Trophoblast cell (in vitro differentiated cells and primary cell): ENCODE measurements around the gene HAO2. TPM values are rescaled to one million over a fixed set of nuclear protein-coding genes. Genes with fewer than 3 reads are reported as not detected.

Experiments used
- DNase-seq, 2 donors: peaks; one replicate each; pipeline ENCODE4 v3.0.0-alpha.2; 2016
- H2AFZ ChIP-seq: 2 replicates; pipeline ENCODE4 v1.6.1; 2013; ENCODE audit warnings: low read length, moderate library complexity, mild to moderate bottlenecking; ENCODE audit not compliant: insufficient read depth, poor library complexity
- H2AK5ac ChIP-seq: 2 replicates; pipeline ENCODE4 v1.6.1; 2013; ENCODE audit warnings: mild to moderate bottlenecking, low read length
- H2BK120ac ChIP-seq: 2 replicates; pipeline ENCODE4 v1.6.1; 2013; ENCODE audit warnings: low read length, mild to moderate bottlenecking, moderate library complexity; ENCODE audit not compliant: insufficient read depth, poor library complexity
- H2BK12ac ChIP-seq: 2 replicates; pipeline ENCODE4 v1.6.1; 2013; ENCODE audit warnings: mild to moderate bottlenecking, low read length, moderate library complexity
- H2BK5ac ChIP-seq: 2 replicates; pipeline ENCODE4 v1.6.1; 2013; ENCODE audit warnings: low read length, low read depth, moderate library complexity, mild to moderate bottlenecking; ENCODE audit not compliant: poor library complexity
- H3K14ac ChIP-seq: 2 replicates; pipeline ENCODE4 v1.6.1; 2013; ENCODE audit warnings: mild to moderate bottlenecking, low read length
- H3K18ac ChIP-seq: 2 replicates; pipeline ENCODE4 v1.6.1; 2013; ENCODE audit warnings: mild to moderate bottlenecking, low read length
- H3K23ac ChIP-seq: 2 replicates; pipeline ENCODE4 v1.6.1; 2013; ENCODE audit warnings: low read length
- H3K27ac ChIP-seq: 2 replicates; pipeline ENCODE4 v1.5.1; 2013; ENCODE audit warnings: low read depth, mild to moderate bottlenecking, inconsistent platforms, low read length, moderate library complexity
- H3K27me3 ChIP-seq: 2 replicates; pipeline ENCODE4 v1.6.1; 2013; ENCODE audit warnings: inconsistent platforms, mild to moderate bottlenecking, low read length, moderate library complexity; ENCODE audit not compliant: insufficient read depth
- H3K36me3 ChIP-seq, 2 experiments: 1 replicate in 1 of 2; 2 replicates in 1 of 2; pipeline ENCODE4 v1.6.1; 2013; ENCODE audit warnings: low read length in 2 of 2, mild to moderate bottlenecking in 2 of 2, moderate library complexity in 1 of 2; ENCODE audit not compliant: insufficient read depth in 2 of 2, control insufficient read depth in 1 of 2
- H3K4ac ChIP-seq: 2 replicates; pipeline ENCODE4 v1.6.1; 2013; ENCODE audit warnings: low read depth, mild to moderate bottlenecking, low read length, moderate library complexity
- H3K4me1 ChIP-seq, 2 experiments: 1 replicate in 1 of 2; 2 replicates in 1 of 2; pipeline ENCODE4 v1.6.1; 2013; ENCODE audit warnings: low read length in 2 of 2, mild to moderate bottlenecking in 2 of 2, moderate library complexity in 1 of 2; ENCODE audit not compliant: insufficient read depth in 2 of 2, control insufficient read depth in 1 of 2
- H3K4me2 ChIP-seq: 2 replicates; pipeline ENCODE4 v1.6.1; 2013; ENCODE audit warnings: inconsistent platforms, mild to moderate bottlenecking, low read length, moderate library complexity
- H3K4me3 ChIP-seq: 2 replicates; pipeline ENCODE4 v1.5.1; 2013; ENCODE audit warnings: mild to moderate bottlenecking, low read depth, low read length, inconsistent platforms
- H3K79me1 ChIP-seq: one replicate; pipeline ENCODE4 v1.6.1; 2013; ENCODE audit warnings: low read length
- H3K79me2 ChIP-seq: 2 replicates; pipeline ENCODE4 v1.6.1; 2013; ENCODE audit warnings: low read length, mild to moderate bottlenecking; ENCODE audit not compliant: control insufficient read depth, insufficient read depth, poor library complexity
- H3K9ac ChIP-seq: 2 replicates; pipeline ENCODE4 v1.6.1; 2013; ENCODE audit warnings: mild to moderate bottlenecking, low read length
- H3K9me3 ChIP-seq: 2 replicates; pipeline ENCODE4 v1.6.1; 2013; ENCODE audit warnings: low read depth, mild to moderate bottlenecking, control low read depth, inconsistent platforms, low read length; ENCODE audit not compliant: insufficient read depth
- H4K12ac ChIP-seq: 2 replicates; pipeline ENCODE4 v1.6.1; 2013; ENCODE audit warnings: low read depth, mild to moderate bottlenecking, low read length, moderate library complexity
- H4K8ac ChIP-seq: 2 replicates; pipeline ENCODE4 v1.6.1; 2013; ENCODE audit warnings: low read depth, mild to moderate bottlenecking, low read length, moderate library complexity
- H4K91ac ChIP-seq: one replicate; pipeline ENCODE4 v1.6.1; 2013; ENCODE audit warnings: low read depth, mild to moderate bottlenecking, low read length, moderate library complexity
- WGBS: extraction: QIAGEN DNeasy Blood & Tissue Kit; methylation state at CpG from one replicate; pipeline ENCODE4 v1.1.7; 2013; ENCODE audit warnings: missing lambda C conversion rate; ENCODE audit not compliant: insufficient read length, insufficient coverage; ENCODE audit errors: extremely low coverage; 5-methylcytosine and 5-hydroxymethylcytosine counted together
- polyA plus RNA-seq: library from polyadenylated mRNA; stranded (reverse); fragments of 200-250 nt; gene quantifications from 2 replicates; pipeline ENCODE4 v1.2.3, GENCODE V29; 2013

The HAO2 gene
- not detected in 2 replicates for polyA plus RNA-seq

- Histone ChIP-seq H4K91ac (no peak within 1 kb of the TSS), H3K27ac (no peak within 1 kb of the TSS), H3K4me3 (no peak within 1 kb of the TSS), H3K4me2 (no peak within 1 kb of the TSS), H2AK5ac (no peak within 1 kb of the TSS), H3K9ac (no peak within 1 kb of the TSS), H3K9me3 (no peaks in the 10 kb centered on the region), H4K12ac (no peak within 1 kb of the TSS), H2BK12ac (no peak within 1 kb of the TSS), H2AFZ (no peak within 1 kb of the TSS), H3K79me2 (no peaks in the 10 kb centered on the region), H3K4me1 (no peaks in the 10 kb centered on the region), H3K14ac (no peak within 1 kb of the TSS), H2BK5ac (no peak within 1 kb of the TSS), H3K79me1 (no peaks in the 10 kb centered on the region), H3K18ac (no peak within 1 kb of the TSS), H3K36me3 (no peaks in the 10 kb centered on the region), H3K4ac (no peak within 1 kb of the TSS), H3K23ac (no peak within 1 kb of the TSS), H3K27me3 (no peaks in the 10 kb centered on the region), H4K8ac (no peak within 1 kb of the TSS), H2BK120ac (no peak within 1 kb of the TSS)
- DNase-seq, result no peak
- no CpG with 5 or more reads among the region's 2 CpGs for WGBS
Observed at GRCh38 chr1:119368554-119368953, at the start of gene HAO2. TSS of gene HAO2 (plus strand) at chr1:119368785. CDS start at chr1:119381086, 12,301 bp downstream.

GRCh38 chr1:119320100-119320499 is 48.5 kb upstream of the HAO2 start:
- no peak overlapping the region for H3K9ac ChIP-seq
- H4K91ac ChIP-seq, result no peak overlapping the region
- H3K9me3 ChIP-seq, result no peaks in the 10 kb centered on the region
- H2BK5ac ChIP-seq, result no peak overlapping the region
- no peak overlapping the region for H3K4ac ChIP-seq
- no peak overlapping the region for H4K8ac ChIP-seq
- no peak overlapping the region for H2AFZ ChIP-seq
- no peak overlapping the region for H3K4me2 ChIP-seq
- no peak overlapping the region for H3K27ac ChIP-seq
- no peak overlapping the region for H3K18ac ChIP-seq
- no peak overlapping the region for H4K12ac ChIP-seq
- no peak overlapping the region for H2BK120ac ChIP-seq
- H3K36me3 ChIP-seq, result no peaks in the 10 kb centered on the region
- H3K27me3 ChIP-seq, result no peaks in the 10 kb centered on the region
- DNase-seq, result no peak
- H3K79me1 ChIP-seq, result no peaks in the 10 kb centered on the region
- H3K4me3 ChIP-seq, result no peak overlapping the region
- H3K14ac ChIP-seq, result no peak overlapping the region
- no peak overlapping the region for H3K23ac ChIP-seq
- no peak overlapping the region for H2BK12ac ChIP-seq
- no peak overlapping the region for H2AK5ac ChIP-seq
- H3K4me1 ChIP-seq, result no peaks in the 10 kb centered on the region
- H3K79me2 ChIP-seq, result no peaks in the 10 kb centered on the region

GRCh38 chr1:119321666-119322419 is 46.7 kb upstream of the HAO2 start:
- no peak overlapping the region for H3K4ac ChIP-seq
- H3K36me3 ChIP-seq, result no peaks in the 10 kb centered on the region
- no peak overlapping the region for H3K4me2 ChIP-seq
- no peak overlapping the region for H4K91ac ChIP-seq
- H2AFZ ChIP-seq, result no peak overlapping the region
- no peak overlapping the region for H3K18ac ChIP-seq
- H3K23ac ChIP-seq, result no peak overlapping the region
- no peak overlapping the region for H3K9ac ChIP-seq
- H4K12ac ChIP-seq, result no peak overlapping the region
- no peak overlapping the region for H2BK12ac ChIP-seq
- H2BK5ac ChIP-seq, result no peak overlapping the region
- H3K79me2 ChIP-seq, result no peaks in the 10 kb centered on the region
- WGBS, result no CpG with 5 or more reads among the region's 5 CpGs
- no peaks in the 10 kb centered on the region for H3K27me3 ChIP-seq
- no peak overlapping the region for H3K14ac ChIP-seq
- no peaks in the 10 kb centered on the region for H3K79me1 ChIP-seq
- DNase-seq, result no peak
- no peak overlapping the region for H2BK120ac ChIP-seq
- no peak overlapping the region for H4K8ac ChIP-seq
- no peak overlapping the region for H3K27ac ChIP-seq
- H3K4me1 ChIP-seq, result no peaks in the 10 kb centered on the region
- no peaks in the 10 kb centered on the region for H3K9me3 ChIP-seq
- no peak overlapping the region for H3K4me3 ChIP-seq
- no peak overlapping the region for H2AK5ac ChIP-seq

- H3K23ac ChIP-seq, result no peak overlapping the region
- H3K4ac ChIP-seq, result no peak overlapping the region
- H2BK5ac ChIP-seq, result no peak overlapping the region
- H4K12ac ChIP-seq, result no peak overlapping the region
- no peaks in the 10 kb centered on the region for H3K9me3 ChIP-seq
- no peak overlapping the region for H3K4me2 ChIP-seq
- no peak overlapping the region for H2AFZ ChIP-seq
- DNase-seq, result no peak
- H2BK12ac ChIP-seq, result no peak overlapping the region
- H2AK5ac ChIP-seq, result no peak overlapping the region
- no peak overlapping the region for H2BK120ac ChIP-seq
- no peaks in the 10 kb centered on the region for H3K36me3 ChIP-seq
- H4K91ac ChIP-seq, result no peak overlapping the region
- no peak overlapping the region for H4K8ac ChIP-seq
- H3K27me3 ChIP-seq, result no peaks in the 10 kb centered on the region
- H3K79me1 ChIP-seq, result no peaks in the 10 kb centered on the region
- H3K4me1 ChIP-seq, result peaks cover 3% of the 10 kb centered on the region in 2 experiments
- no peak overlapping the region for H3K14ac ChIP-seq
- H3K79me2 ChIP-seq, result no peaks in the 10 kb centered on the region
- H3K9ac ChIP-seq, result no peak overlapping the region
- WGBS, result no CpG with 5 or more reads among the region's 5 CpGs
- no peak overlapping the region for H3K18ac ChIP-seq
- no peak overlapping the region for H3K27ac ChIP-seq
- no peak overlapping the region for H3K4me3 ChIP-seq
Observed at GRCh38 chr1:119323216-119323982, 45.2 kb upstream of the HAO2 start.
